COLO829 (cell line): ENCODE measurements around the gene LALBA.
"Not testable (repeated sequence)": the region's sequence is repeated elsewhere in the genome, so short reads cannot be mapped to it uniquely, and the experiment has no call there.

Source experiments
- DNase-seq: peaks from one replicate; pipeline ENCODE4 v3.0.0; 2012; ENCODE audit warnings: low spot score

The LALBA gene

GRCh38 chr12:48527891-48528670, 41.8 kb downstream of the LALBA start:
- DNase-seq = no peak

DNA sequence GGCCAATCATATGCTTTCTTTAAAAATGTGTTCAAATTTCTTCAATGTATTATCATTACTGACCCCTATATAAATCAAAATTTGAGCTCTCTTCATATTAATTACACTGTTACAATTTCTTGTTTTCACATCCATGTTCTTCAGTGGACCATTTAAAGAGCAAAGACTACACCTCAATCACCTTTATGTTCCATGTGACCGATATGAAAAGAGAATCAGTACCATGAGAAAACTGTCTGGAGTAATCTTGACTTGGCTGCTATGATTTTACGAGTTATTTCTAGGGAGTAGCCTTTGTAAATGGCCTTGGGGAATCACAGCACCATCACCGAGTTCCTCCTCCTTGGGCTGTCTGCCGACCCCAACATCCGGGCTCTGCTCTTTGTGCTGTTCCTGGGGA, 44.5 kb downstream of the LALBA start, which contains the start of gene OR8S1:
Gene OR8S1, plus strand, starts transcription at position 301 of the 400 bp plus-strand sequence. Its CDS starts 0 bp downstream, at position 301.
- DNase-seq = no peak

DNA sequence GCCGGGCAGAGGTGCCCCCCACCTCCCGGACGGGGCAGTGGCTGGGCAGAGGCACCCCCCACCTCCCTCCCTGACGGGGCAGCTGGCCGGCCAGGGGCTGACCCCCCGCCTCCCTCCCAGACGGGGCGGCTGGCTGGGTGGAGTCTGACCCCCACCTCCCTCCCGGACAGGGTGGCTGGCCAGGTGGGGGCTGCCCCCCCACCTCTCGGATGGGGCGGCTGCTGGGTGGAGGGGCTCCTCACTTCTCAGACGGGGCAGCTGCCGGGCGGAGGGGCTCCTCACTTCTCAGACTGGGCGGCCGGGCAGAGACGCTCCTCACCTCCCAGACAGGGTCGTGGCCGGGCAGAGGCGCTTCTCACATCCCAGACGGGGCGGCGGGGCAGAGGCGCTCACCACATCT, 49.5 kb downstream of the LALBA start:
- not testable (repeated sequence) for DNase-seq
